HG02852 (cell line): ENCODE results near the gene MOAP1.
A peak's percentile ranks its signal among the peaks of the same experiment; 100 is the strongest.
"Not testable (repeated sequence)": the region's sequence is repeated elsewhere in the genome, so short reads cannot be mapped to it uniquely, and the experiment has no call there.

Experiments used
- ATAC-seq: cut with Tn5 transposase; IDR thresholded peaks from one replicate; pipeline ENCODE4 v1.9.1; 2021; ENCODE audit warnings: mild to moderate bottlenecking, moderate library complexity; ENCODE audit not compliant: unreplicated experiment

MOAP1 gene

GRCh38 chr14:93184391-93185348 is at the start of gene MOAP1, which contains the start of gene LYSET:
TSS of gene MOAP1 (minus strand) at chr14:93184897. CDS start at chr14:93184242, 655 bp downstream.
TSS of gene LYSET (plus strand) at chr14:93185317. CDS start at chr14:93185406, 89 bp downstream.
- ATAC-seq, result peak; percentile 81

GRCh38 chr14:93233078-93233477 is 48.4 kb upstream of the MOAP1 start:
- ATAC-seq, result not testable (repeated sequence)

GRCh38 chr14:93232159-93232558 is 47.5 kb upstream of the MOAP1 start:
- no peak for ATAC-seq

- ATAC-seq, result no peak
Observed at GRCh38 chr14:93231129-93231979, 46.7 kb upstream of the MOAP1 start.

GRCh38 chr14:93230539-93230938 is 45.8 kb upstream of the MOAP1 start:
- ATAC-seq, result no peak

- no peak for ATAC-seq
Observed at GRCh38 chr14:93228550-93228949, 43.9 kb upstream of the MOAP1 start.

GRCh38 chr14:93223565-93223964 is 38.9 kb upstream of the MOAP1 start:
- ATAC-seq, result no peak

- ATAC-seq, result no peak
Observed at GRCh38 chr14:93220509-93220908, 35.8 kb upstream of the MOAP1 start.

GRCh38 chr14:93219103-93219726 is 34.5 kb upstream of the MOAP1 start:
- peak; percentile 47 for ATAC-seq

GRCh38 chr14:93214598-93214997 is 29.9 kb upstream of the MOAP1 start:
- no peak for ATAC-seq

GRCh38 chr14:93212432-93212831 is 27.7 kb upstream of the MOAP1 start:
- peak; percentile 77 for ATAC-seq

GRCh38 chr14:93207468-93208308 is 23.0 kb upstream of the MOAP1 start:
- ATAC-seq, result peak; percentile 35

GRCh38 chr14:93206793-93207467 is 22.2 kb upstream of the MOAP1 start, which contains the start of the genes GON7 and UBR7:
TSS of gene GON7 (minus strand) at chr14:93207065. CDS start at chr14:93207037, 28 bp downstream.
TSS of gene UBR7 (plus strand) at chr14:93207256. CDS start at chr14:93207292, 36 bp downstream.
- peak; percentile 77 for ATAC-seq

- ATAC-seq, result no peak
Observed at GRCh38 chr14:93201155-93201704, 16.5 kb upstream of the MOAP1 start.

GRCh38 chr14:93200553-93200952 is 15.9 kb upstream of the MOAP1 start:
- ATAC-seq, result no peak

- no peak for ATAC-seq
Observed at GRCh38 chr14:93199031-93199430, 14.3 kb upstream of the MOAP1 start.

GRCh38 chr14:93195316-93195999 is 10.8 kb upstream of the MOAP1 start:
- no peak for ATAC-seq

- no peak for ATAC-seq
Observed at GRCh38 chr14:93186956-93187355, 2.3 kb upstream of the MOAP1 start.
